Measurements from ENCODE around the gene DNER. TPM values are rescaled to one million over a fixed set of nuclear protein-coding genes. Genes with fewer than 3 reads are reported as not detected.
"Not testable (repeated sequence)": the region's sequence is repeated elsewhere in the genome, so short reads cannot be mapped to it uniquely, and the experiment has no call there.

DNER gene
- total and polyA plus RNA-seq, 2 donors (not counting 1 experiment from before 2014, with no cell fraction given) = not detected

DNA sequence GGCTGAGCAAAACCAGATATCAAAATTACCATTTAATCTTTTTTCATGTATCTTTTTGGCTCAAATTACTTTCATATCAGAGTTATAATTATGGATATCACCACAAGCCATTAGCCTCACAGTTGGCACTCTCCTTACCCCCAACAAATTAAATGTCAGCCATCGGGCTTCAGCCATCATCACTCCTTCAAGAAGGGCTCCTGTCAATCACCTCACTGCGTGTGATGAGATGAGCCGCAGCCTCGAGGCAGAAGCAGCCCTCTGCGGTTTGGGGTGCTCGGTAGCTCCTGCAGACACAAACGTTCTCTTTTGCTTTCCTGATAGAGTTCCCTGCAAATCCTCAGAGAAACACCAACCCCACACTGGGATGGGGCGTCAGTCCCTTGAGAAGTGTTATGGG is 94.1 kb downstream of the DNER start:
- Histone ChIP-seq H3K36me3 (replicated peaks in 1 of 2; ENCODE audit: control extremely low read depth in 1 of 2, control insufficient read depth in 1 of 2, extremely low read depth in 1 of 2, insufficient read depth in 2 of 2, low read length in 1 of 2) (no peaks in the 10 kb centered on the region), H2AFZ (ENCODE audit: insufficient read depth, low read depth, low read length, poor library complexity, severe bottlenecking) (no peak overlapping the region), H3K9ac (ENCODE audit: low read length) (no peak overlapping the region), H3K79me2 (ENCODE audit: control insufficient read depth, insufficient read depth, low read length) (no peaks in the 10 kb centered on the region), H3K9me3 (ENCODE audit: control extremely low read depth in 1 of 3, control insufficient read depth in 2 of 3, insufficient read depth in 1 of 3, low read length in 2 of 3) (peaks cover 0 to 5% (median 0%) of the 10 kb centered on the region in 3 donors), H3K27ac (ENCODE audit: low read length in 2 of 2) (no peak overlapping the region), H3K4me2 (replicated peaks; ENCODE audit: low read depth, low read length, poor library complexity, severe bottlenecking) (no peak overlapping the region), H4K20me1 (ENCODE audit: control insufficient read depth, insufficient read depth, low read length, poor library complexity, severe bottlenecking) (no peaks in the 10 kb centered on the region), H3K4me1 (ENCODE audit: control insufficient read depth in 2 of 2, insufficient read depth in 2 of 2, low read length in 2 of 2) (no peaks in the 10 kb centered on the region), H3K4me3 (ENCODE audit: control extremely low read depth in 1 of 5, extremely low read depth in 1 of 5, insufficient read depth in 1 of 5, low read depth in 2 of 5, low read length in 4 of 5) (no peak overlapping the region), H3K27me3 (replicated peaks in 1 of 4; ENCODE audit: control extremely low read depth in 1 of 4, control insufficient read depth in 3 of 4, insufficient read depth in 4 of 4, low read length in 3 of 4) (peaks cover 0 to 3% (median 0%) of the 10 kb centered on the region in 4 experiments)
- Mint-ChIP-seq H3K27ac (no peak overlapping the region), H3K4me3 (no peak overlapping the region), H3K4me1 (no peaks in the 10 kb centered on the region), H3K27me3 (peaks cover 22% of the 10 kb centered on the region), H3K9me3 (ENCODE audit: insufficient read depth) (no peaks in the 10 kb centered on the region)
- TF ChIP-seq EZH2 (IDR thresholded peaks at IDR 0.05; ENCODE audit: borderline replicate concordance, insufficient read depth, low read depth, low read length, poor library complexity, severe bottlenecking) = no peak
- TF ChIP-seq, protein P1, sequence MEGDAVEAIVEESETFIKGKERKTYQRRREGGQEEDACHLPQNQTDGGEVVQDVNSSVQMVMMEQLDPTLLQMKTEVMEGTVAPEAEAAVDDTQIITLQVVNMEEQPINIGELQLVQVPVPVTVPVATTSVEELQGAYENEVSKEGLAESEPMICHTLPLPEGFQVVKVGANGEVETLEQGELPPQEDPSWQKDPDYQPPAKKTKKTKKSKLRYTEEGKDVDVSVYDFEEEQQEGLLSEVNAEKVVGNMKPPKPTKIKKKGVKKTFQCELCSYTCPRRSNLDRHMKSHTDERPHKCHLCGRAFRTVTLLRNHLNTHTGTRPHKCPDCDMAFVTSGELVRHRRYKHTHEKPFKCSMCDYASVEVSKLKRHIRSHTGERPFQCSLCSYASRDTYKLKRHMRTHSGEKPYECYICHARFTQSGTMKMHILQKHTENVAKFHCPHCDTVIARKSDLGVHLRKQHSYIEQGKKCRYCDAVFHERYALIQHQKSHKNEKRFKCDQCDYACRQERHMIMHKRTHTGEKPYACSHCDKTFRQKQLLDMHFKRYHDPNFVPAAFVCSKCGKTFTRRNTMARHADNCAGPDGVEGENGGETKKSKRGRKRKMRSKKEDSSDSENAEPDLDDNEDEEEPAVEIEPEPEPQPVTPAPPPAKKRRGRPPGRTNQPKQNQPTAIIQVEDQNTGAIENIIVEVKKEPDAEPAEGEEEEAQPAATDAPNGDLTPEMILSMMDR (IDR thresholded peaks at IDR 0.05) = no peak
- intact Hi-C loops (cut with micrococcal nuclease) = no loop called here
- ATAC-seq (ENCODE audit: low read depth) (no peak), DNase-seq (no peak)
- ChIA-PET POLR2A (no interaction called here), CTCF (no interaction called here)
- 92% methylated on average over 7 of the region's 8 CpGs for WGBS (ENCODE audit: insufficient coverage)

DNA sequence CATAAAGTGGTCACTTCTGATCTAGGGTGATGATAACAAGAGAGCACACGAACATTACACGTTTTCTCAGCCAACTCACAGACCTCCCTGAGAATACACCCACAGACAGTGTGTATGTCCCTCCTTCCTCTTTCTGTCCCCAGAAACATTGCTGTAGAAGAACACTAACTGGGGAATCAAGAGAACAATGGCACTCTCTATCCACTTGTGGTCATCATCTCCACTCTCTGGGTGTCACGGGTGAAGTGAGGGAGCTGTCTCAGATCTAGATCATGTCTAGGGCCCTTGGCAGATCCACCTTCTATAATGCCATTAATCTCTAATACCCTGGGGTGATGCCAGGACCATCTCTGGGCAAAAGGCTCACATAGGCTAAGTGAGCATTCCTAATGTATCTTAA is 97.9 kb downstream of the DNER start:
- Histone ChIP-seq H3K9me3 (ENCODE audit: control extremely low read depth in 1 of 3, control insufficient read depth in 2 of 3, insufficient read depth in 1 of 3, low read length in 2 of 3) (no peaks in the 10 kb centered on the region), H3K4me2 (replicated peaks; ENCODE audit: low read depth, low read length, poor library complexity, severe bottlenecking) (no peak overlapping the region), H3K36me3 (replicated peaks in 1 of 2; ENCODE audit: control extremely low read depth in 1 of 2, control insufficient read depth in 1 of 2, extremely low read depth in 1 of 2, insufficient read depth in 2 of 2, low read length in 1 of 2) (no peaks in the 10 kb centered on the region), H3K27ac (ENCODE audit: low read length in 2 of 2) (no peak overlapping the region), H4K20me1 (ENCODE audit: control insufficient read depth, insufficient read depth, low read length, poor library complexity, severe bottlenecking) (no peaks in the 10 kb centered on the region), H3K4me3 (ENCODE audit: control extremely low read depth in 1 of 5, extremely low read depth in 1 of 5, insufficient read depth in 1 of 5, low read depth in 2 of 5, low read length in 4 of 5) (no peak overlapping the region), H3K4me1 (ENCODE audit: control insufficient read depth in 2 of 2, insufficient read depth in 2 of 2, low read length in 2 of 2) (no peaks in the 10 kb centered on the region), H2AFZ (ENCODE audit: insufficient read depth, low read depth, low read length, poor library complexity, severe bottlenecking) (no peak overlapping the region), H3K79me2 (ENCODE audit: control insufficient read depth, insufficient read depth, low read length) (no peaks in the 10 kb centered on the region), H3K9ac (ENCODE audit: low read length) (no peak overlapping the region), H3K27me3 (replicated peaks in 1 of 4; ENCODE audit: control extremely low read depth in 1 of 4, control insufficient read depth in 3 of 4, insufficient read depth in 4 of 4, low read length in 3 of 4) (peaks cover 0 to 3% (median 0%) of the 10 kb centered on the region in 4 experiments)
- H3K27me3 Mint-ChIP-seq = peaks cover 4% of the 10 kb centered on the region
- H3K27ac Mint-ChIP-seq = no peak overlapping the region
- TF ChIP-seq, protein P1 (IDR thresholded peaks at IDR 0.05) = no peak
- TF ChIP-seq EZH2 (IDR thresholded peaks at IDR 0.05; ENCODE audit: borderline replicate concordance, insufficient read depth, low read depth, low read length, poor library complexity, severe bottlenecking) = no peak
- ChIA-PET POLR2A (no interaction called here), CTCF (no interaction called here)
- DNase-seq (no peak), ATAC-seq (ENCODE audit: low read depth) (no peak)
- no peak overlapping the region for H3K4me3 Mint-ChIP-seq
- no peaks in the 10 kb centered on the region for H3K9me3 Mint-ChIP-seq (ENCODE audit: insufficient read depth)
- intact Hi-C loops (cut with micrococcal nuclease) = no loop called here
- WGBS (ENCODE audit: insufficient coverage) = no CpG with 5 or more reads among the region's 3 CpGs
- H3K4me1 Mint-ChIP-seq = no peaks in the 10 kb centered on the region

DNA sequence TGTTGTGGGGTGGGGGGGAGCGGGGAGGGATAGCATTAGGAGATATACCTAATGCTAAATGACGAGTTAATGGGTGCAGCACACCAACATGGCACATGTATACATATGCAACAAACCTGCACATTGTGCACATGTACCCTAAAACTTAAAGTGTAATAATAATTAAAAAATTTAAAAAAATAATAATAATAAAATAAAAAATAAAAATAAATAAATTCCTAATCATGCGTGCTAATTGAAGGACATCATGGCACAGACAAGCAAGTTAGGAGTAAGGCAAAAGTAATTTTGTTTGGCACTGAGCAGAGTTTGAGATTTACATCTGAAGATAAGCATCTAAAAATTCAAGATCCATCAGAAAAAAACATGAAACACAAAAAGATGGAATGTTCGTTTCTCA is 100.3 kb downstream of the DNER start:
- POLR2A ChIA-PET; H3K27ac ChIP-seq (ENCODE audit: low read length in 2 of 2); H3K4me3 Mint-ChIP-seq; H3K27me3 ChIP-seq (replicated peaks in 1 of 4; ENCODE audit: control extremely low read depth in 1 of 4, control insufficient read depth in 3 of 4, insufficient read depth in 4 of 4, low read length in 3 of 4); ATAC-seq (ENCODE audit: low read depth); H3K4me1 Mint-ChIP-seq; H3K4me2 ChIP-seq (replicated peaks; ENCODE audit: low read depth, low read length, poor library complexity, severe bottlenecking); H2AFZ ChIP-seq (ENCODE audit: insufficient read depth, low read depth, low read length, poor library complexity, severe bottlenecking); intact Hi-C loops (cut with micrococcal nuclease); H3K9ac ChIP-seq (ENCODE audit: low read length); H3K9me3 ChIP-seq (ENCODE audit: control extremely low read depth in 1 of 3, control insufficient read depth in 2 of 3, insufficient read depth in 1 of 3, low read length in 2 of 3); H3K9me3 Mint-ChIP-seq (ENCODE audit: insufficient read depth); H3K4me3 ChIP-seq (ENCODE audit: control extremely low read depth in 1 of 5, extremely low read depth in 1 of 5, insufficient read depth in 1 of 5, low read depth in 2 of 5, low read length in 4 of 5); H3K27me3 Mint-ChIP-seq; H3K36me3 ChIP-seq (replicated peaks in 1 of 2; ENCODE audit: control extremely low read depth in 1 of 2, control insufficient read depth in 1 of 2, extremely low read depth in 1 of 2, insufficient read depth in 2 of 2, low read length in 1 of 2); DNase-seq; H3K27ac Mint-ChIP-seq; H3K4me1 ChIP-seq (ENCODE audit: control insufficient read depth in 2 of 2, insufficient read depth in 2 of 2, low read length in 2 of 2); H4K20me1 ChIP-seq (ENCODE audit: control insufficient read depth, insufficient read depth, low read length, poor library complexity, severe bottlenecking); H3K79me2 ChIP-seq (ENCODE audit: control insufficient read depth, insufficient read depth, low read length); CTCF ChIA-PET: not testable (repeated sequence)
- WGBS (ENCODE audit: insufficient coverage) = 71% methylated on average over 1 of the region's 4 CpGs
